PC-3 (cell line): ENCODE measurements around the gene SHLD1. TPM values are rescaled to one million over a fixed set of nuclear protein-coding genes. Genes with fewer than 3 reads are reported as not detected.

Source experiments
- ATAC-seq: fragments of 200-7000 bp; cut with Tn5 transposase; 2 replicates; pipeline ENCODE4 v1.9.1; 2020; ENCODE audit warnings: mild to moderate bottlenecking, moderate library complexity
- BruUV-seq: library from RNA; stranded (reverse); fragments of 400-500 nt; replicated peaks from 2 replicates; lab custom pipeline; 2021; lab: Mats Ljungman, UMichigan
- CTCF ChIA-PET: fragments of 300-600 bp; sonication (Branson Sonifier 250); formaldehyde crosslinking; loops from one replicate; lab custom pipeline; 2022; ENCODE audit warnings: antibody characterized with exemption; lab: Charles Lee
- POLR2A ChIA-PET: fragments of 300-600 bp; sonication (Branson Sonifier 250); formaldehyde crosslinking; loops from one replicate; lab custom pipeline; 2022; ENCODE audit warnings: antibody characterized with exemption; ENCODE audit not compliant: unreplicated experiment; lab: Charles Lee
- DNase-seq: peaks from one replicate; pipeline ENCODE4 v3.0.0-alpha.2; 2015
- H2AFZ ChIP-seq: fragments of 300-600 bp; sonication (generic); 2 replicates; pipeline ENCODE4 v1.6.0; 2016; ENCODE audit warnings: antibody characterized with exemption, low read length
- H3F3A ChIP-seq: fragments of 300-600 bp; sonication (generic); one replicate; pipeline ENCODE4 v1.6.0; 2017; ENCODE audit warnings: antibody characterized with exemption, low read length, control low read depth, mild to moderate bottlenecking; ENCODE audit not compliant: unreplicated experiment
- H3K27ac ChIP-seq: fragments of 300-600 bp; sonication (generic); 2 replicates; pipeline ENCODE4 v1.5.1; 2016; ENCODE audit warnings: mild to moderate bottlenecking, low read length
- H3K27me3 ChIP-seq: fragments of 300-600 bp; sonication (generic); 2 replicates; pipeline ENCODE4 v1.6.1; 2016; ENCODE audit warnings: low read length, mixed read lengths
- H3K36me3 ChIP-seq: fragments of 300-600 bp; sonication (generic); 2 replicates; pipeline ENCODE4 v1.6.1; 2016; ENCODE audit warnings: low read depth, mixed run types, low read length, mixed read lengths
- H3K4me1 ChIP-seq: fragments of 300-600 bp; sonication (generic); 2 replicates; pipeline ENCODE4 v1.5.1; 2016; ENCODE audit warnings: low read length; ENCODE audit not compliant: insufficient read depth
- H3K4me2 ChIP-seq: fragments of 300-600 bp; sonication (generic); 2 replicates; pipeline ENCODE4 v1.6.0; 2016; ENCODE audit warnings: low read length
- H3K4me3 ChIP-seq: fragments of 300-600 bp; sonication (generic); 2 replicates; pipeline ENCODE4 v1.5.1; 2016; ENCODE audit warnings: mild to moderate bottlenecking, low read length, mixed read lengths
- H3K79me2 ChIP-seq: fragments of 300-600 bp; sonication (generic); 2 replicates; pipeline ENCODE4 v1.6.1; 2017; ENCODE audit warnings: low read length, mixed read lengths
- H3K9ac ChIP-seq: fragments of 300-600 bp; sonication (generic); 2 replicates; pipeline ENCODE4 v1.6.0; 2016; ENCODE audit warnings: mild to moderate bottlenecking, low read length
- H3K9me2 ChIP-seq: fragments of 300-600 bp; sonication (generic); replicated peaks from 2 replicates; pipeline ENCODE4 v1.6.1; 2016; ENCODE audit warnings: mixed run types, low read length, mixed read lengths
- H3K9me3 ChIP-seq: fragments of 300-600 bp; sonication (generic); 2 replicates; pipeline ENCODE4 v1.6.1; 2016; ENCODE audit warnings: low read length, mixed read lengths
- H4K20me1 ChIP-seq: fragments of 300-600 bp; sonication (generic); 2 replicates; pipeline ENCODE4 v1.6.1; 2016; ENCODE audit warnings: low read length, mixed read lengths
- CTCF ChIP-seq: fragments of 300-600 bp; sonication (generic); conservative IDR thresholded peaks from 2 replicates; pipeline ENCODE4 v1.5.1; 2017; ENCODE audit warnings: antibody characterized with exemption, low read depth, mild to moderate bottlenecking, low read length
- EZH2 ChIP-seq: fragments of 300-600 bp; sonication (generic); IDR thresholded peaks from one replicate; pipeline ENCODE4 v1.6.1; 2017; ENCODE audit warnings: antibody characterized with exemption, mild to moderate bottlenecking, low read length; ENCODE audit not compliant: unreplicated experiment
- EZH2phosphoT487 ChIP-seq: fragments of 300-600 bp; sonication (generic); IDR thresholded peaks from 2 replicates; pipeline ENCODE4 v1.6.1; 2018; ENCODE audit warnings: mild to moderate bottlenecking, antibody characterized with exemption, low read length, borderline replicate concordance
- intact Hi-C: fragments of 100-400 bp; cut with micrococcal nuclease; formaldehyde crosslinking; loops from 2 replicates; pipeline ENCODE4 v1.9.0; 2023
- total RNA-seq: library from RNA; depleted of rRNA; stranded (reverse); fragments of >200 nt; gene quantifications from 2 replicates; pipeline ENCODE4 v1.2.3, GENCODE V29; 2014

Gene SHLD1
- total RNA-seq, 1 experiment from 2014 or later = 3.4 TPM

DNA sequence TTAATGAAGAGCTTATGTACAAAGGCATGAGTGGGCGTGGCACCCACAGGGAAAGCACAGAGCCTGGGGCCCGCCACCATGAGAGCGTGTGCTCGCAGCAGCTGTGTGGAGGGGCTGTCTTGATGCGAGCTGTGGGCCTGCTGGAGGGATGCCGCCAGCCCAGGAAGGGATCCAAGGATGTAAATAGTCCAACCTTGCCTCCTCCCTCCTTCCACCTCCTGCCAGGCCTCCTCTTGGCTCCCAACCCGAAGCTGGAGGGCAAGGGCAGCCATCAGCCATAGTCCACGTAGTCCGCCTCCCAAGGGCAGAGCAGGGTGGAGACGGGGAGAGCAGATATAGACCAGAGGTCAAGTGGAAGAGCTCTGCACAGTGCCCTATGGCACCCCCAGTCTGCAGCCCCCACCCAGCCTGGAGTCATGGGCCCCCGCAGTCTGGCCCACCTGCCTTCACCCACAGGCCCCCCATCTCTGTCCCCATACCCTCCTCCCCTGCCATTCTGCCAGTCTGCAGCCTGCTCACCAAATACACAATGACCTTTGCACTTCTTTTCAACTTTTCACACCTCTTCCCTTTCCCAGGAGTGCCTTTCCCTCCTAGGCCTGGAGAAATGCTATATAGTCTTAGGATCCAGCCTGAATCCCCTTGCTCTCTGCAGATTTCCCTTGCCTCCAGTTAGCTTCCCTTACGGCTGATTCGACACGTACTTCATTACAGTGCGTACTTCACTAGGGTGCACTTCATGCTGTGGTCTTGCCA is 77.1 kb downstream of the SHLD1 start:
- no peak for ATAC-seq
- no peak for TF ChIP-seq EZH2
- TF ChIP-seq EZH2phosphoT487 = no peak
- TF ChIP-seq CTCF = no peak

DNA sequence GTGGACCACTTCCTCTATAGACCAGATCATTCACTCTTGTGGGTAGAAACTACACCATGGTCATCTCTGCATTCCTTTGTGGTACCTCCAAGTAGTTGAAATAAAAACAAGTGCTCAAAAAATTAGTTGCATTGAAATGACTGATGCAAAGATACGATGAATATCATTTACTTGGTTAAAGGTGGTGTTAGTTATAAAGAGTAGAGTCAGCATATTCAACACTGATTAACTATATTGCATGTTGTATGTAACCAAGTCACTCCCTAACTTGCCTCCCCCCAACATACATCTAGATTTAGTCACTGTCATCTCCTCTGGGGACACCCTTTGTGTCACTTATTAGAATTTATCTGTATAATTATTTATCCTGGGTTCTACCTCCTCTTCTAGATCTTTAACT is 77.7 kb downstream of the SHLD1 start:
- no peak overlapping the region for H3K27ac ChIP-seq
- POLR2A ChIA-PET = no interaction called here

More for the DNA sequence above, 77.1 kb downstream of the SHLD1 start:
- Histone ChIP-seq H3K9me2 (no peaks in the 10 kb centered on the region), H3K4me1 (0 out of 2 replicates have a peak, but pooled peaks cover 3% of the 10 kb centered on the region), H3K4me3 (no peak overlapping the region), H4K20me1 (no peaks in the 10 kb centered on the region), H3K27me3 (no peaks in the 10 kb centered on the region), H3K4me2 (no peak overlapping the region), H3K9ac (no peak overlapping the region), H3F3A (no peaks in the 10 kb centered on the region), H3K36me3 (no peaks in the 10 kb centered on the region), H3K27ac (no peak overlapping the region), H3K79me2 (no peaks in the 10 kb centered on the region), H2AFZ (no peak overlapping the region), H3K9me3 (no peaks in the 10 kb centered on the region)
- ChIA-PET CTCF (no interaction called here), POLR2A (no interaction called here)
- DNase-seq = no peak
- intact Hi-C loops = no loop called here
- BruUV-seq = no TSS peak

More for the DNA sequence above, 77.7 kb downstream of the SHLD1 start:
- H3K27me3 ChIP-seq = no peaks in the 10 kb centered on the region
- CTCF ChIA-PET = no interaction called here
- 0 out of 2 replicates have a peak, but pooled peaks cover 3% of the 10 kb centered on the region for H3K4me1 ChIP-seq
- H3K4me3 ChIP-seq = no peak overlapping the region
- H3K4me2 ChIP-seq = no peak overlapping the region
- ATAC-seq (no peak), DNase-seq (no peak)
- no peaks in the 10 kb centered on the region for H3K36me3 ChIP-seq
- intact Hi-C loops = no loop called here
- no peaks in the 10 kb centered on the region for H3F3A ChIP-seq
- no peaks in the 10 kb centered on the region for H3K9me3 ChIP-seq
- no peak overlapping the region for H3K9ac ChIP-seq
- no peaks in the 10 kb centered on the region for H3K79me2 ChIP-seq
- no peaks in the 10 kb centered on the region for H4K20me1 ChIP-seq
- no peaks in the 10 kb centered on the region for H3K9me2 ChIP-seq
- no TSS peak for BruUV-seq
- no peak overlapping the region for H2AFZ ChIP-seq
- TF ChIP-seq EZH2 (no peak), CTCF (no peak), EZH2phosphoT487 (no peak)
